ENCODE measurements around the gene BPHL. TPM values are rescaled to one million over a fixed set of nuclear protein-coding genes. Genes with fewer than 3 reads are reported as not detected.

The BPHL gene
- total and polyA plus RNA-seq, 10 of the 15 experiments (the other 5 are each of a cell fraction or from before 2014, with no cell fraction given): 8.0 to 17.8 (median 12.4) TPM

DNA sequence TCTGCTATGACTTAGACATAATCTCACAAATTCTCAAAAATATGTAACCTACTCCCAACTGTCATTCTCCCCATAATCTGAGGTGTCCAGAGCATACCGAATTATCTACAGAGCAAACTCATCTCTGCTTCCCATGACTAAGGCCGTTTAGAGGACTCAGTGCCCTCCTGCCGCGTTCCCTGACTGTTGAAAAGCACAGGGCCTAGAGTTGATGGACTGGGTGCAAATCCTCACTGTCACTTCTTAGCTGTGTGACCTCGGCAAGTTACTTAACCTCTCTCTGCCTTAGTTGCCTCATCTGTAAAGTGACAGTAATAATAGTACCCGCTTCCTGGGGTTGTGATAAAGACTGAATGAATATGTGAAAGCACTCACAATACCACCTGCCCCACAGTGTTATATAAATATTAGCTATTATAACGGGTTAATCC lies 43.6 kb downstream of the BPHL start:
- SMC1A ChIA-PET (ENCODE audit: uncharacterized antibody, unreplicated experiment): interaction anchor here (1.3 kb wide), 1 partner anchor 92 kb away, joined by 3 read pairs; no protein-coding TSS in a partner anchor
- CTCF ChIA-PET: interaction anchor here (2.1 kb wide), 1 partner anchor 89 kb away, joined by 12 read pairs; no protein-coding TSS in a partner anchor
- Histone ChIP-seq H3K9ac (ENCODE audit: control insufficient read depth, insufficient read depth, low read length) (no peak overlapping the region), H2AFZ (ENCODE audit: control insufficient read depth, low read depth, low read length) (no peak overlapping the region), H3K27me3 (replicated peaks in 1 of 2; ENCODE audit: control insufficient read depth in 2 of 2, insufficient read depth in 2 of 2, low read length in 1 of 2) (peaks cover 0 to 2% of the 10 kb centered on the region in 2 experiments; a peak in 1 of 4 replicates), H3K4me2 (ENCODE audit: control insufficient read depth, insufficient read depth) (no peak overlapping the region; the same call in 1 of the 2 replicates), H3K4me1 (ENCODE audit: control insufficient read depth, insufficient read depth, low read length) (peaks cover 5% of the 10 kb centered on the region), H3K4me3 (no peak overlapping the region), H3K27ac (ENCODE audit: control insufficient read depth, insufficient read depth) (no peak overlapping the region), H3K36me3 (ENCODE audit: control insufficient read depth in 2 of 2, insufficient read depth in 2 of 2, low read length in 1 of 2) (no peaks in the 10 kb centered on the region), H3K9me3 (replicated peaks; ENCODE audit: control insufficient read depth, insufficient read depth, low read length) (no peaks in the 10 kb centered on the region), H3K79me2 (ENCODE audit: control insufficient read depth, insufficient read depth, low read length) (no peaks in the 10 kb centered on the region), H4K20me1 (ENCODE audit: control insufficient read depth, insufficient read depth) (no peaks in the 10 kb centered on the region)
- no TSS peak for BruUV-seq (replicated peaks)
- DNase-seq (ENCODE audit: low read depth, low spot score) (no peak), ATAC-seq (no peak; the same call in 2 of the 3 replicates), FAIRE-seq (no peak)
- in situ Hi-C loops (cut with MboI): no loop called here
- RAD21 ChIA-PET (ENCODE audit: unreplicated experiment): interaction anchor here (0.7 to 1.5 kb wide), 4 partner anchors 32 to 1034 kb away, joined by 3 to 4 read pairs (median 3); no protein-coding TSS in a partner anchor
- TF ChIP-seq MTA2 (IDR thresholded peaks at IDR 0.05; ENCODE audit: low read depth): no peak
- 0 out of 2 replicates have a peak, but pooled peaks have one; percentile 11 for TF ChIP-seq SMARCA5 (IDR thresholded peaks at IDR 0.05)
- WGBS (ENCODE audit: insufficient coverage, insufficient replicate concordance, low lambda C conversion rate, missing lambda C conversion rate): 54% methylated on average over 7 of the region's 7 CpGs
- POLR2A ChIA-PET: no interaction called here
- intact Hi-C loops (cut with micrococcal nuclease; ENCODE audit: unreplicated experiment): loop anchor here (2.0 kb wide), 1 partner anchor 47 kb away; no protein-coding TSS in a partner anchor

- peak overlapping the region; percentile 63; the same call in 1 of the 2 replicates for H3K4me3 ChIP-seq
- H3K36me3 ChIP-seq (ENCODE audit: control insufficient read depth in 2 of 2, insufficient read depth in 2 of 2, low read length in 1 of 2): no peaks in the 10 kb centered on the region
- peaks cover 0 to 2% of the 10 kb centered on the region in 2 experiments; a peak in 1 of 4 replicates for H3K27me3 ChIP-seq (replicated peaks in 1 of 2; ENCODE audit: control insufficient read depth in 2 of 2, insufficient read depth in 2 of 2, low read length in 1 of 2)
- in situ Hi-C loops (cut with MboI): no loop called here
- peak overlapping the region; percentile 77 for H3K4me2 ChIP-seq (ENCODE audit: control insufficient read depth, insufficient read depth)
- H3K9me3 ChIP-seq (replicated peaks; ENCODE audit: control insufficient read depth, insufficient read depth, low read length): no peaks in the 10 kb centered on the region
- DNase-seq (ENCODE audit: low read depth, low spot score) (no peak), ATAC-seq (peak; percentile 90), FAIRE-seq (no peak)
- intact Hi-C loops (cut with micrococcal nuclease; ENCODE audit: unreplicated experiment): loop anchor here (2.0 kb wide), 1 partner anchor 46 kb away; no protein-coding TSS in a partner anchor
- H3K27ac ChIP-seq (ENCODE audit: control insufficient read depth, insufficient read depth): peak overlapping the region; percentile 33; the same call in 1 of the 2 replicates
- H3K4me1 ChIP-seq (ENCODE audit: control insufficient read depth, insufficient read depth, low read length): peaks cover 5% of the 10 kb centered on the region
- ChIA-PET POLR2A (interaction anchor here (0.6 to 0.7 kb wide), 2 partner anchors 9 to 94 kb away, joined by 3 to 4 read pairs; no protein-coding TSS in a partner anchor), RAD21 (ENCODE audit: unreplicated experiment) (interaction anchor here (0.6 to 1.5 kb wide), 5 partner anchors 32 to 1034 kb away, joined by 3 to 4 read pairs (median 3); no protein-coding TSS in a partner anchor), SMC1A (ENCODE audit: uncharacterized antibody, unreplicated experiment) (interaction anchor here (0.6 to 1.3 kb wide), 2 partner anchors 92 to 317 kb away, joined by 3 read pairs; no protein-coding TSS in a partner anchor), CTCF (interaction anchor here (0.6 to 2.1 kb wide), 3 partner anchors 37 to 132 kb away, joined by 3 to 12 read pairs (median 4); no protein-coding TSS in a partner anchor)
- peak overlapping the region; percentile 87 for H2AFZ ChIP-seq (ENCODE audit: control insufficient read depth, low read depth, low read length)
- BruUV-seq (replicated peaks): no TSS peak
- 4% methylated on average over 31 of the region's 74 CpGs for WGBS (ENCODE audit: insufficient coverage, insufficient replicate concordance, low lambda C conversion rate, missing lambda C conversion rate)
- H4K20me1 ChIP-seq (ENCODE audit: control insufficient read depth, insufficient read depth): no peaks in the 10 kb centered on the region
- no peaks in the 10 kb centered on the region for H3K79me2 ChIP-seq (ENCODE audit: control insufficient read depth, insufficient read depth, low read length)
- H3K9ac ChIP-seq (ENCODE audit: control insufficient read depth, insufficient read depth, low read length): peak overlapping the region; percentile 34; the same call in 1 of the 2 replicates
- TF ChIP-seq CBX3 (IDR thresholded peaks at IDR 0.05; ENCODE audit: borderline replicate concordance, low read depth): no peak
- peak; percentile 29; the same call in 1 of the 2 replicates for TF ChIP-seq RUNX3 (IDR thresholded peaks at IDR 0.05; ENCODE audit: low read length)
- no peak for TF ChIP-seq RBBP5 (conservative IDR thresholded peaks at IDR 0.05)
- no peak for TF ChIP-seq SREBF2 (IDR thresholded peaks at IDR 0.05; ENCODE audit: low read length)
- TF ChIP-seq NRF1 (conservative IDR thresholded peaks at IDR 0.05; ENCODE audit: low read depth, low read length): no peak
- TF ChIP-seq SMAD5 (IDR thresholded peaks at IDR 0.05; ENCODE audit: low read depth): no peak
- no peak for TF ChIP-seq FOXM1 (IDR thresholded peaks at IDR 0.05; ENCODE audit: low read depth, low read length)
- TF ChIP-seq NR2F1 (conservative IDR thresholded peaks at IDR 0.05): peak; percentile 58; the same call in 1 of the 2 replicates
- peak; percentile 69; the same call in 1 of the 2 replicates for TF ChIP-seq GATAD2B (conservative IDR thresholded peaks at IDR 0.05; ENCODE audit: low read depth)
- peak; percentile 49; the same call in 1 of the 2 replicates for TF ChIP-seq YY1 (IDR thresholded peaks at IDR 0.05; ENCODE audit: low read depth, low read length)
- TF ChIP-seq POU2F2 (IDR thresholded peaks at IDR 0.05; ENCODE audit: borderline replicate concordance, low read depth, low read length): no peak
- TF ChIP-seq PAX5 (IDR thresholded peaks at IDR 0.05; ENCODE audit: borderline replicate concordance, low read depth, low read length): no peak
- TF ChIP-seq LARP7 (IDR thresholded peaks at IDR 0.05): peak; percentile 56; the same call in 1 of the 2 replicates
- TF ChIP-seq IKZF1 (conservative IDR thresholded peaks at IDR 0.05): peak; percentile 72
Measured at GRCh38 chr6:3162565-3163247, 44.2 kb downstream of the BPHL start.
